AG09309 (cell line): ENCODE measurements around the gene ZFP91.

Experiments used
- DNase-seq: peaks from one replicate; pipeline ENCODE4 v3.0.0-alpha.2; 2010; ENCODE audit warnings: low read depth
- H3K4me3 ChIP-seq: 2 replicates; pipeline ENCODE4 v1.5.1; 2011; ENCODE audit warnings: mild to moderate bottlenecking, low read depth, low read length, moderate library complexity; ENCODE audit not compliant: control insufficient read depth
- CTCF ChIP-seq: IDR thresholded peaks from 2 replicates; pipeline ENCODE4 v1.5.1; 2011; ENCODE audit warnings: mild to moderate bottlenecking, low read depth, low read length, inconsistent platforms; ENCODE audit not compliant: insufficient read depth, control insufficient read depth; ENCODE audit errors: missing control alignments

ZFP91 gene

GRCh38 chr11:58654079-58654907 lies 75.4 kb downstream of the ZFP91 start:
- DNase-seq = peak; percentile 32
- H3K4me3 ChIP-seq = no peak overlapping the region
- peak; percentile 98 for TF ChIP-seq CTCF

- H3K4me3 ChIP-seq = no peak overlapping the region
- DNase-seq = no peak
- no peak for TF ChIP-seq CTCF
These were observed 76.0 kb downstream of the ZFP91 start for GRCh38 chr11:58654908-58655296.

GRCh38 chr11:58656348-58656747 lies 77.5 kb downstream of the ZFP91 start:
- no peak for TF ChIP-seq CTCF

GRCh38 chr11:58658623-58659022 lies 79.8 kb downstream of the ZFP91 start:
- no peak for TF ChIP-seq CTCF
- H3K4me3 ChIP-seq = no peak overlapping the region
- no peak for DNase-seq

More at GRCh38 chr11:58656348-58656747, 77.5 kb downstream of the ZFP91 start:
- DNase-seq = no peak
- no peak overlapping the region for H3K4me3 ChIP-seq

GRCh38 chr11:58659404-58659803 lies 80.5 kb downstream of the ZFP91 start:
- no peak for TF ChIP-seq CTCF
- no peak for DNase-seq
- no peak overlapping the region for H3K4me3 ChIP-seq

- no peak for DNase-seq
- no peak for TF ChIP-seq CTCF
- H3K4me3 ChIP-seq = no peak overlapping the region
These were observed 81.2 kb downstream of the ZFP91 start for GRCh38 chr11:58659910-58660570.
